Measurements from ENCODE around the gene ACTR5.
"Not testable (repeated sequence)": the region's sequence is repeated elsewhere in the genome, so short reads cannot be mapped to it uniquely, and the experiment has no call there.

Gene ACTR5

GRCh38 chr20:38787870-38788269 lies 39.6 kb downstream of the ACTR5 start:
- Histone ChIP-seq H3K27me3 (ENCODE audit: insufficient read depth, low read length) (no peaks in the 10 kb centered on the region), H2AFZ (ENCODE audit: low read depth, low read length) (no peak overlapping the region), H3K36me3 (ENCODE audit: insufficient read depth, low read length) (no peaks in the 10 kb centered on the region), H3K9me3 (ENCODE audit: low read length) (no peaks in the 10 kb centered on the region), H3K4me3 (ENCODE audit: low read length) (no peak overlapping the region), H3K4me1 (ENCODE audit: insufficient read depth, low read length) (no peaks in the 10 kb centered on the region)

- Histone ChIP-seq H3K36me3 (ENCODE audit: insufficient read depth, low read length) (no peaks in the 10 kb centered on the region), H3K4me3 (ENCODE audit: low read length) (no peak overlapping the region), H2AFZ (ENCODE audit: low read depth, low read length) (no peak overlapping the region), H3K27me3 (ENCODE audit: insufficient read depth, low read length) (no peaks in the 10 kb centered on the region), H3K4me1 (ENCODE audit: insufficient read depth, low read length) (no peaks in the 10 kb centered on the region), H3K9me3 (ENCODE audit: low read length) (no peaks in the 10 kb centered on the region)
These were observed 41.4 kb downstream of the ACTR5 start for GRCh38 chr20:38789503-38790199.

DNA sequence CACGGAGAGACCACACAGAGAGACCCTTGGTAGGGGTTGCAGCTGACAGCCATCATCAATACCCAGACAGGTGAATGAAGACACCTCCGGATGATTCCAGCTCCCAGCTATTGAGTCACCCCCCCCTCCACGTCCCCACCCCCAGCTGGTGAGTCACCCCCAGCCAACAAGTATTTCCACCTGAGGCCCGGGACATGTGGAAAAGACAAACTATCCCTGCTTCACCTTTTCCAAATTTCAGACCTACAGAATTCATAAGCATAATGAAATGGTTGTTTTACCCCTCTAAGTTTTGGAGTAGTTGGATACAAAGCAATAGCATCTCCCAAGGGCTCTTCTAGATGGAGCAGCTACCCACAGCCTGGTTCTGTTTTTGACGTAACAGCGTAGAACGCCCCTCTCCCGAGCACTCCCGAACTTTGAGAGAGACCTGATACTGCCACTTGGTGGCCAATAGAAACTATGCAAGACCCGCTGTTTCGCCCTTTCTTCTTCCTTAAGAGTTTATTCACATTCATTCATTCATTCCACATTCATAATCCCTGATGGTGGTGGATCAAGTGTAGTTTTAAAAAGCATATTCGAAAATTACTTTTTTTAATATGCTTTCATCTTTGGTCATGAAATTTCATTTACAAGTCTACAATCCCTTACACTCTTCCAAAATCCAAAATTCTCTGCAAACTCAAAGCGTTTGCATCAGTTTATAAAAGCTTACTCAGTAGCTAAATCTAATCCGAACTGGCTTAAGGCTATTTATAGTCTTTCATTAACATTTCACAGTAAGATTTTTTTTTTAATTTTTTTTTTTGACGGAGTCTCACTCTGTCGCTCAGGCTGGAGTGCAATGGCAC lies 42.2 kb downstream of the ACTR5 start:
- Histone ChIP-seq H3K27me3 (ENCODE audit: insufficient read depth, low read length) (no peaks in the 10 kb centered on the region), H3K36me3 (ENCODE audit: insufficient read depth, low read length) (no peaks in the 10 kb centered on the region), H2AFZ (ENCODE audit: low read depth, low read length) (no peak overlapping the region), H3K9me3 (ENCODE audit: low read length) (no peaks in the 10 kb centered on the region), H3K4me1 (ENCODE audit: insufficient read depth, low read length) (no peaks in the 10 kb centered on the region), H3K4me3 (ENCODE audit: low read length) (no peak overlapping the region)

- no peaks in the 10 kb centered on the region for H3K4me1 ChIP-seq (ENCODE audit: insufficient read depth, low read length)
- no peak overlapping the region for H2AFZ ChIP-seq (ENCODE audit: low read depth, low read length)
- no peaks in the 10 kb centered on the region for H3K27me3 ChIP-seq (ENCODE audit: insufficient read depth, low read length)
- no peak overlapping the region for H3K4me3 ChIP-seq (ENCODE audit: low read length)
- H3K36me3 ChIP-seq (ENCODE audit: insufficient read depth, low read length): no peaks in the 10 kb centered on the region
- no peaks in the 10 kb centered on the region for H3K9me3 ChIP-seq (ENCODE audit: low read length)
These were observed 43.0 kb downstream of the ACTR5 start for GRCh38 chr20:38791291-38791690.

GRCh38 chr20:38791940-38792339 lies 43.7 kb downstream of the ACTR5 start:
- Histone ChIP-seq H3K27me3 (ENCODE audit: insufficient read depth, low read length) (no peaks in the 10 kb centered on the region), H3K4me1 (ENCODE audit: insufficient read depth, low read length) (no peaks in the 10 kb centered on the region), H3K36me3 (ENCODE audit: insufficient read depth, low read length) (no peaks in the 10 kb centered on the region), H3K9me3 (ENCODE audit: low read length) (no peaks in the 10 kb centered on the region), H2AFZ (ENCODE audit: low read depth, low read length) (no peak overlapping the region), H3K4me3 (ENCODE audit: low read length) (no peak overlapping the region)

GRCh38 chr20:38794057-38794456 lies 45.8 kb downstream of the ACTR5 start:
- H3K27me3 ChIP-seq (ENCODE audit: insufficient read depth, low read length); H3K4me3 ChIP-seq (ENCODE audit: low read length); H3K36me3 ChIP-seq (ENCODE audit: insufficient read depth, low read length); H2AFZ ChIP-seq (ENCODE audit: low read depth, low read length); H3K9me3 ChIP-seq (ENCODE audit: low read length); H3K4me1 ChIP-seq (ENCODE audit: insufficient read depth, low read length): not testable (repeated sequence)

- no peaks in the 10 kb centered on the region for H3K9me3 ChIP-seq (ENCODE audit: low read length)
- H3K4me1 ChIP-seq (ENCODE audit: insufficient read depth, low read length): no peaks in the 10 kb centered on the region
These were observed 50.0 kb downstream of the ACTR5 start for GRCh38 chr20:38798266-38798665.

GRCh38 chr20:38799203-38799602 lies 50.9 kb downstream of the ACTR5 start:
- no peak overlapping the region for H3K4me3 ChIP-seq (ENCODE audit: low read length)
- no peaks in the 10 kb centered on the region for H3K27me3 ChIP-seq (ENCODE audit: insufficient read depth, low read length)
- peaks cover 6% of the 10 kb centered on the region for H3K4me1 ChIP-seq (ENCODE audit: insufficient read depth, low read length)
- no peak overlapping the region for H2AFZ ChIP-seq (ENCODE audit: low read depth, low read length)
- no peaks in the 10 kb centered on the region for H3K9me3 ChIP-seq (ENCODE audit: low read length)
- no peaks in the 10 kb centered on the region for H3K36me3 ChIP-seq (ENCODE audit: insufficient read depth, low read length)

More at GRCh38 chr20:38798266-38798665, 50.0 kb downstream of the ACTR5 start:
- Histone ChIP-seq H3K4me3 (ENCODE audit: low read length) (no peak overlapping the region), H3K27me3 (ENCODE audit: insufficient read depth, low read length) (no peaks in the 10 kb centered on the region), H3K36me3 (ENCODE audit: insufficient read depth, low read length) (no peaks in the 10 kb centered on the region), H2AFZ (ENCODE audit: low read depth, low read length) (no peak overlapping the region)

DNA sequence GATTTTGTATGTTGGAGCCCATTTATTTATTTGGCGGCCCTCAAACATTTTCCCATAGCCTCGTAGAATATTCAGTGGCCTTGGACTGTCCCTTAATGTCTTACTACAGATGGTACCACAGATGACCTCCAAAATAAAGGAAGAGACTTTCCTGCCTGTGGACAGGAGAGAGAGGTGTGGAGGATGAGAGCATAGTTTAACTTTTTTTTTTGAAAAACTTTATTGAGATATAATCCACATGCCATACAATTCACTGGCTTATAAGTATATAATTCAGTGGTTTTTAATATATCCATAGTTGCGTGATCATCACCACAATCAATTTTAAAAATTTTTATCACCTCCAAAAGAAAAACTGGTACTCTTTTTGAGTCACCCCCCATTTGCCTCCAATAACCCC lies 52.6 kb downstream of the ACTR5 start:
- no peaks in the 10 kb centered on the region for H3K9me3 ChIP-seq (ENCODE audit: low read length)
- no peak overlapping the region for H3K4me3 ChIP-seq (ENCODE audit: low read length)
- no peak overlapping the region for H2AFZ ChIP-seq (ENCODE audit: low read depth, low read length)
- H3K4me1 ChIP-seq (ENCODE audit: insufficient read depth, low read length): peaks cover 18% of the 10 kb centered on the region
- no peaks in the 10 kb centered on the region for H3K36me3 ChIP-seq (ENCODE audit: insufficient read depth, low read length)
- H3K27me3 ChIP-seq (ENCODE audit: insufficient read depth, low read length): no peaks in the 10 kb centered on the region

DNA sequence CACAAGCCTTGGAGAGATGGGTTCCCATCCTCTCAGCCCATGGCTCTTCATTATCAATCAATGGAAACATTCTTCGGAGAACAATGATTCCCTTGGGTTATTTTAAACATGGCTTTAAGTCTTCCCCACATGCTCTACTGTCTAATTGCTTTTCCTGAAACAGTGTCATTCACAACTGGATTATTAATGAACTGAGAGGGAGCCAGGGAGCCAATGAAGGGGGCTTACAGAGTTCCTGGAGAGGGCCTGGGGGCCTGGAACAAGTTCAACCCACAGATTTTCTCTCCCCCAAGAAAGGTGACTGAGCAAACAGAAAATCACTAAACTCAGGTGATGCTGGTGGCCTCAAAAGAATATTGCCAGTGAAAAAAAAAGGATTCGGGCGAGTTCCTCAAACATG lies 56.0 kb downstream of the ACTR5 start:
- Histone ChIP-seq H2AFZ (ENCODE audit: low read depth, low read length) (peak overlapping the region; percentile 94), H3K9me3 (ENCODE audit: low read length) (no peaks in the 10 kb centered on the region), H3K4me1 (ENCODE audit: insufficient read depth, low read length) (peaks cover 30% of the 10 kb centered on the region), H3K27me3 (ENCODE audit: insufficient read depth, low read length) (no peaks in the 10 kb centered on the region), H3K4me3 (ENCODE audit: low read length) (no peak overlapping the region), H3K36me3 (ENCODE audit: insufficient read depth, low read length) (no peaks in the 10 kb centered on the region)

DNA sequence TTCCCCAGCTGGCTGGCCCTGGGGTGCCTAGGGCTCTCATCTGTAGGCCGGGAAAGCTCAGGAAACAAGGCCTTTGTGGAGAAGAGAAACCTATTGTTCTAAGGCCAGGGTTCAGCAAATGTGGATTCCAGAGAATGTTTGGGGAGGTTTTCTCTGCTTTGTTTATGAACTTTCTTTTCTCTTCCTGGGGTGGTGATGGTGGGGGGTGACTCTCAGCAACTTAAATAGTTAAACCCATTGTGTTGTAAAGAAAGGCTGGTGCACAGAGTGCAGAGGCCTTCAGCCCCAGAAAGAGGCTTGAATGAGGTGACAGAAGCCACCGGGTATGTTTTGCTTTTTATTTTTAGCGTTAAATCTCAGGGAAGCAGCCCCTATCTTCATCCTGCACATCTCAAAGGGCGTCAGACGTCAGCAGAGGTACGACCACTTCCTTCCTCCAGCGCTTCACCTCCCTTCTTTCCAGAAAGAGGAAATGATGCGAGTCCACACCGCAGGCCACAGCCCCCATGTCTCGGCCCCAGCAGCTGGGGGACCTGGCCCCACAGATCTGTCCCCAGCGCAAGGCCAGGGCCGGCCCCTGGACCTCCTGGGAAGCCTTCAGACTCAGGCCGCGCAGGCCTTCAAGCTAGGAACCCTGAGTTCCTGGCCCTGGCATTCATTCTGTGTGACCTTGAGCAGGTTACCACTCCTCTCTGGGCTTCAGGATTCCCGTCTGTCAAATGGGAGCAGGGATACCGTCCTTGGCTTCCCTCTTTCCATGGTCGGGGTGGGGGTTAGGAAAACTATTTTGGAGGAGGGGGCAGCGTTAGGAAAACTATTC lies 56.6 kb downstream of the ACTR5 start:
- Histone ChIP-seq H2AFZ (ENCODE audit: low read depth, low read length) (peak overlapping the region; percentile 94), H3K27me3 (ENCODE audit: insufficient read depth, low read length) (no peaks in the 10 kb centered on the region), H3K4me1 (ENCODE audit: insufficient read depth, low read length) (peaks cover 33% of the 10 kb centered on the region), H3K36me3 (ENCODE audit: insufficient read depth, low read length) (no peaks in the 10 kb centered on the region), H3K4me3 (ENCODE audit: low read length) (peak overlapping the region; percentile 61), H3K9me3 (ENCODE audit: low read length) (no peaks in the 10 kb centered on the region)

GRCh38 chr20:38805502-38805957 lies 57.3 kb downstream of the ACTR5 start, which contains the start of gene PPP1R16B:
Gene PPP1R16B, plus strand, starts transcription at chr20:38805697. Its CDS starts 30,229 bp downstream, at chr20:38835926.
- Histone ChIP-seq H3K4me3 (ENCODE audit: low read length) (peak within 1 kb of the TSS; percentile 61), H2AFZ (ENCODE audit: low read depth, low read length) (peak within 1 kb of the TSS; percentile 94), H3K9me3 (ENCODE audit: low read length) (no peaks in the 10 kb centered on the region), H3K4me1 (ENCODE audit: insufficient read depth, low read length) (peaks cover 33% of the 10 kb centered on the region), H3K27me3 (ENCODE audit: insufficient read depth, low read length) (no peaks in the 10 kb centered on the region), H3K36me3 (ENCODE audit: insufficient read depth, low read length) (no peaks in the 10 kb centered on the region)
